Measurements from ENCODE around the gene ETV2. TPM values are rescaled to one million over a fixed set of nuclear protein-coding genes. Genes with fewer than 3 reads are reported as not detected.
A peak's percentile ranks its signal among the peaks of the same experiment; 100 is the strongest.

Gene ETV2
- total RNA-seq, 1 donor from 2014 or later, result 0.35 TPM

- H3K4me3 ChIP-seq (ENCODE audit: low read depth, low read length), result peak within 1 kb of the TSS; percentile 100
- TF ChIP-seq, protein P1, sequence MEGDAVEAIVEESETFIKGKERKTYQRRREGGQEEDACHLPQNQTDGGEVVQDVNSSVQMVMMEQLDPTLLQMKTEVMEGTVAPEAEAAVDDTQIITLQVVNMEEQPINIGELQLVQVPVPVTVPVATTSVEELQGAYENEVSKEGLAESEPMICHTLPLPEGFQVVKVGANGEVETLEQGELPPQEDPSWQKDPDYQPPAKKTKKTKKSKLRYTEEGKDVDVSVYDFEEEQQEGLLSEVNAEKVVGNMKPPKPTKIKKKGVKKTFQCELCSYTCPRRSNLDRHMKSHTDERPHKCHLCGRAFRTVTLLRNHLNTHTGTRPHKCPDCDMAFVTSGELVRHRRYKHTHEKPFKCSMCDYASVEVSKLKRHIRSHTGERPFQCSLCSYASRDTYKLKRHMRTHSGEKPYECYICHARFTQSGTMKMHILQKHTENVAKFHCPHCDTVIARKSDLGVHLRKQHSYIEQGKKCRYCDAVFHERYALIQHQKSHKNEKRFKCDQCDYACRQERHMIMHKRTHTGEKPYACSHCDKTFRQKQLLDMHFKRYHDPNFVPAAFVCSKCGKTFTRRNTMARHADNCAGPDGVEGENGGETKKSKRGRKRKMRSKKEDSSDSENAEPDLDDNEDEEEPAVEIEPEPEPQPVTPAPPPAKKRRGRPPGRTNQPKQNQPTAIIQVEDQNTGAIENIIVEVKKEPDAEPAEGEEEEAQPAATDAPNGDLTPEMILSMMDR (conservative IDR thresholded peaks at IDR 0.05; ENCODE audit: low read depth, low read length), result no peak
These were observed 12.8 kb upstream of the ETV2 start, which contains the start of gene RBM42 for GRCh38 chr19:35628565-35629331. RBM42 (plus strand) TSS chr19:35629036; CDS start chr19:35629154, 118 bp downstream.

DNA sequence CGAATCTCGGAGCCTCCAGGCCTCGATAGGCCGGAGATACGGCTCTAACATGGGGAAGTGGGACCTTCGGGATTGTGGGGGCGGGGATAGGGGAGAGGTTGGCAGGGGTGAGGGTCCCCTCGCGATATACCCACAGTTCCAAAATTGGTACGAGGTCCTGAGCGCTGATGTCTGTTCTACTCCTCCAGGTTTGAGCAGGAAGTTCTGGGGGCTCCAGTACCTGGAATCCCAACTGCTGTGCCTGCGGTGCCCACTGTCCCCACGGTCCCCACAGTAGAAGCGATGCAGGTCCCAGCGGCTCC, 12.3 kb upstream of the ETV2 start:
- TF ChIP-seq, protein P1 (conservative IDR thresholded peaks at IDR 0.05; ENCODE audit: low read depth, low read length), result no peak
- H3K4me3 ChIP-seq (ENCODE audit: low read depth, low read length), result peak overlapping the region; percentile 100
- no peak for DNase-seq (ENCODE audit: low read depth)

More at GRCh38 chr19:35628565-35629331, 12.8 kb upstream of the ETV2 start, which contains the start of gene RBM42:
- DNase-seq (ENCODE audit: low read depth), result peak; percentile 87

DNA sequence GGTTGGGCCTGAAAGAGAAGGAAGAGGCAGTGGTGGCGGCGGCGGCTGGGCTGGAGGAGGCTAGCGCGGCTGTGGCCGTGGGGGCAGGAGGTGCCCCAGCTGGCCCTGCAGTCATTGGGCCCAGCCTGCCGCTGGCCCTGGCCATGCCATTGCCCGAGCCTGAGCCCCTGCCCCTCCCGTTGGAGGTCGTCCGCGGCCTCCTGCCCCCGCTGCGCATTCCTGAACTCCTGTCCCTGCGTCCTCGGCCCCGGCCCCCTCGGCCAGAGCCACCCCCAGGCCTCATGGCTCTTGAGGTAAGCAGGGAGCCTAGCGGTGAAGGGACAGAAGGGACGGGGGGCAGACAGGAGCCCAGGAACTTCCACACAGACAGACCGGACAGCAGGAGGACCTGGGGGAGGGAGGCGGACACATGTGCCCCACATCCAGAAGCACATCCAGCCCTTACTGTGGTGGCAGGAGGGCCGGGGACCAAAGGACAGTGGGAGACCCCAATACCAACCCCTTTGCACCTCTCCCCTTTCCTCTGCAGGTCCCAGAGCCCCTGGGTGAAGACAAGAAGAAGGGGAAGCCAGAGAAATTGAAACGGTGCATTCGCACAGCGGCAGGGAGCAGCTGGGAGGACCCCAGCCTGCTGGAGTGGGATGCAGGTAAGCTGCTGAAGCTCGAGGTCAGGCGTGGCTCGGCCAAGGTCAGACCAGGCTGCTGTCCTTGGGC, 7.7 kb upstream of the ETV2 start:
- TF ChIP-seq, protein P1 (conservative IDR thresholded peaks at IDR 0.05; ENCODE audit: low read depth, low read length), result no peak
- DNase-seq (ENCODE audit: low read depth), result no peak

DNA sequence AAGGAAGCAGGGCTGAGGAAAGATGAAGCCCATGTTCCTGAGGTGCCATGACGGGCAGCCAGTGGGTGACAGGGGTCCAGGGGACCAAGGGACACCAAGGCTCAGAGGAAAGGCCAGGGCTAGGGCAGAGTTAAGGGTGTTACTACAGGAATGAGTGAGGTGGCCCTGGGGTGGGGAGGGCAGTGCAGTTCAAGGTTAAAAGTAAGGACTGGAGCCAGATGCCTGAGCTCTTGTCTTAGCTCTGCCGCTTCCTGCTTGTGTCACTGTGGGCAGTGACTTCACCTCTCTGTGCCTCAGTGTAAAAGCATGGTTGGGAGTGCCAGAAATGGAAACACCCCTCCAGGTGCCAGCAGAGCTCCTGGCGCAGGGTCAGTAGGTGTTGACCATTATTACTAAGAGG, 4.9 kb upstream of the ETV2 start:
- no peak overlapping the region for H3K4me3 ChIP-seq (ENCODE audit: low read depth, low read length)
- TF ChIP-seq, protein P1 (conservative IDR thresholded peaks at IDR 0.05; ENCODE audit: low read depth, low read length), result no peak
- no peak for DNase-seq (ENCODE audit: low read depth)

More for the DNA sequence above, 7.7 kb upstream of the ETV2 start:
- no peak overlapping the region for H3K4me3 ChIP-seq (ENCODE audit: low read depth, low read length)

GRCh38 chr19:35637165-35637564, 4.4 kb upstream of the ETV2 start:
- TF ChIP-seq, protein P1 (conservative IDR thresholded peaks at IDR 0.05; ENCODE audit: low read depth, low read length), result no peak
- H3K4me3 ChIP-seq (ENCODE audit: low read depth, low read length), result no peak overlapping the region
- DNase-seq (ENCODE audit: low read depth), result no peak

DNA sequence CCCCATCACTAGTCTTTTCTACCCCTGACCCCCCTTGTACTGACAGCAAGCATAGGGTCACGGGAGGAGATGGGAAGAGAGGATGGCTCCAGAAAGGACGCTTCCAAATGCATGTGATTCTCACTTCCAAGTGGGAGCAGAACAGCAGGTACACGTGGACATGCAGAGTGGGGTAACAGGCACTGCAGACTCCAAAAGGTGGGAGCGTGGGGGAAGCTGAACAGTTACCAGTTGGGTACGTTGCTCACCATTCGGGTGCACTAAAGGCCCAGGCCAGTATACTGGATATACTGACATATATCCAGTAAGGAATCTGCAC, 2.3 kb upstream of the ETV2 start:
- DNase-seq (ENCODE audit: low read depth), result no peak
- TF ChIP-seq, protein P1 (conservative IDR thresholded peaks at IDR 0.05; ENCODE audit: low read depth, low read length), result no peak
- H3K4me3 ChIP-seq (ENCODE audit: low read depth, low read length), result no peak overlapping the region
